ENCODE data around the gene NFYC. TPM values are rescaled to one million over a fixed set of nuclear protein-coding genes. Genes with fewer than 3 reads are reported as not detected.

The NFYC gene
- total RNA-seq, 4 donors from 2014 or later, result 31.8 to 63.3 (median 44.0) TPM

DNA sequence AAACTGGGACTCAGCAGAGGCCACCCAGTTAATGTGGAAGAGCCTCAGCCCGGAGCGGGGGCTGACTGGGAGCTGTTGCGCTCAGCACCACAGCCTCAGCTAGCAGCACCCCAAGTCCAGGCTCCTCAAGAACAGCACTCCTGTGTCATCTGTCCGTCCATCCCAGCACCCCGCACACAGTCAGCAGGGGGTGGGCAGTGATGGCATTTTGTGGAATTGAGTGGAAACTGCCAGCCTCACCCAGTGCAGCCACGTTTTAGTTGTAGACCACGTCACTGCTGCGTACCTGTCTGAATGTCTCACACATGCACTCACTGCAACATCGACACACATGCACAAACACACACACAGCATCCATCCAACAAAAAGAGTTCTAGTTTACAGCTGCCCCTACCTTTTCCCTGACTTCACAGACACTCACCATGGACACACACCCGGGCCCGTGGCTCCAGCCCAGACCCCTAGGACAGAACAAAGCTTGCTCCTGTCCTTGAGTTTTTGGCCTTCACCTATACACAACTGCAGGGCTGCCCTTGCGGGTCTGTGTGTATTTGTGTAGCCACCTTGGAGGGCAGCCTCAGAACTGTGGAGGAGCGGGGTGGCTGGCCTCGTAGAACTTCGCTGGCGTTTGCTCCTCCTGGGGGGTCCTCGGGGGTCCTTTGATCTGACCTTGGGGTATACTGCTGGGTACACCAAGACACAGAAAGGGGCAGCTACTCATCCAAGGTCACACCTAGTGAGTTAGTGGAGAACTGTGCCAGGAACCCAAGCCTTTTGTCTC lies 97.2 kb downstream of the NFYC start:
- TF ChIP-seq, protein P1, sequence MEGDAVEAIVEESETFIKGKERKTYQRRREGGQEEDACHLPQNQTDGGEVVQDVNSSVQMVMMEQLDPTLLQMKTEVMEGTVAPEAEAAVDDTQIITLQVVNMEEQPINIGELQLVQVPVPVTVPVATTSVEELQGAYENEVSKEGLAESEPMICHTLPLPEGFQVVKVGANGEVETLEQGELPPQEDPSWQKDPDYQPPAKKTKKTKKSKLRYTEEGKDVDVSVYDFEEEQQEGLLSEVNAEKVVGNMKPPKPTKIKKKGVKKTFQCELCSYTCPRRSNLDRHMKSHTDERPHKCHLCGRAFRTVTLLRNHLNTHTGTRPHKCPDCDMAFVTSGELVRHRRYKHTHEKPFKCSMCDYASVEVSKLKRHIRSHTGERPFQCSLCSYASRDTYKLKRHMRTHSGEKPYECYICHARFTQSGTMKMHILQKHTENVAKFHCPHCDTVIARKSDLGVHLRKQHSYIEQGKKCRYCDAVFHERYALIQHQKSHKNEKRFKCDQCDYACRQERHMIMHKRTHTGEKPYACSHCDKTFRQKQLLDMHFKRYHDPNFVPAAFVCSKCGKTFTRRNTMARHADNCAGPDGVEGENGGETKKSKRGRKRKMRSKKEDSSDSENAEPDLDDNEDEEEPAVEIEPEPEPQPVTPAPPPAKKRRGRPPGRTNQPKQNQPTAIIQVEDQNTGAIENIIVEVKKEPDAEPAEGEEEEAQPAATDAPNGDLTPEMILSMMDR (IDR thresholded peaks at IDR 0.05), result no peak
- no peak for TF ChIP-seq POLR2A (IDR thresholded peaks at IDR 0.05)
- Histone ChIP-seq H3K4me1 (peaks cover 0 to 3% of the 10 kb centered on the region in 2 donors), H3K4me3 (no peak overlapping the region), H3K27ac (peak overlapping the region; percentile 33 to 70), H3K36me3 (no peaks in the 10 kb centered on the region), H3K27me3 (no peaks in the 10 kb centered on the region), H3K9me3 (no peaks in the 10 kb centered on the region)
- intact Hi-C loops (cut with DNase I; ENCODE audit: low total_unique reads), result no loop called here
- no peak for DNase-seq

DNA sequence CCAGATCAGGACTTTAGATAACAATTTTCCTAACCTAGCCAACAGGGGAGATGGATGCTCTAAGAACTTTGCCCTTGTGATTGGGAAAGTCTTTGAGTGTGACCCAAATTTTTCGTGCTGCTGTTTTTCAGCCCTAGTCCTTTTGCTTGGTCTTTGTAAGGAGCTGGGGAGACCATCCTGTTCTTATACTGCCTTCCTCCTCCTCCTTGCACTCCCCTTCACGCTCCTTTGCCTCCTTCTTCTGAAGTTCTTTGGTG lies 97.8 kb downstream of the NFYC start:
- TF ChIP-seq POLR2A (IDR thresholded peaks at IDR 0.05), result no peak
- TF ChIP-seq, protein P1 (IDR thresholded peaks at IDR 0.05), result no peak
- peak overlapping the region; percentile 57 to 70 for H3K27ac ChIP-seq

DNA sequence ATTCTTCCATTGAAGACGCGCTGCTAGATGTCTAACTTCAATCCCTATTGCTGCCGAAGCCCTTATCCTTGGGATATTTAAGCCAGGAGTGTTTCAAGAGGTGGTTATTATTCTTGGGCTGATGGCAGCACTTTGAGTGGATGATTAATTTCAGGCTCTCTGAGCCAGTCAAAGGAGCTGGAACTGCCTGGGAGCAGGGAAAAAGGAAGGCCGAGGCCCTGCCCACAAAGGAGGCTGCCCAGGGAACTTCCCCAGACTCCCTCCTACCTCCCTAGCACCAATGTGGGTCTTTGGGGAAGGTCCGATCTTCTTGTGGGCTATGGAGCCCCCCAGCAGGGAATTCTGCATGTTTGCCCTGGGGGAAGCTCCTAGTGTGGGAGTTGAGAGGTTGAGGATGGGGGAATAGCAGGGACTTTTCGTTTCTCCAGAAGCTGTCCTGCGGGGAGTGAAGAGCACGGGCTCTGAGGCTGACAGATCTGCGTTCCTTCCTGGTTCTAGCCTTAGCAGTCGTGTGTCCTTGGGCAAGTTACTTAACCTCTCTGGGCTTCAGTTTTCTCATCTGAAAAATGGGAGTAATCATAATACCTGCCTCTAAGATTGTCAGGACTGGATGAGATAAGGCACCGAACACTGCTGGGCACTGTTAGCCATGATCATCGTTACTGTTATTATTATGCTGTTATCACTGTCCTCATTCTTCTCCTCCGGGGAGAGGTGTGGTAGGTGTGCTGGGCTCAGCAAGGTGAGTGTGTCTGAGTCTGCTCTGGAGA lies 98.3 kb downstream of the NFYC start:
- intact Hi-C loops (cut with DNase I; ENCODE audit: low total_unique reads), result no loop called here
- TF ChIP-seq, protein P1 (IDR thresholded peaks at IDR 0.05), result no peak
- TF ChIP-seq POLR2A (IDR thresholded peaks at IDR 0.05), result no peak
- no peaks in the 10 kb centered on the region for H3K27me3 ChIP-seq
- no peaks in the 10 kb centered on the region for H3K9me3 ChIP-seq
- DNase-seq, result no peak
- H3K27ac ChIP-seq, result peak overlapping the region; percentile 57 to 70
- H3K36me3 ChIP-seq, result no peaks in the 10 kb centered on the region
- H3K4me1 ChIP-seq, result peaks cover 0 to 3% of the 10 kb centered on the region in 2 donors
- no peak overlapping the region for H3K4me3 ChIP-seq

More for the DNA sequence above, 97.8 kb downstream of the NFYC start:
- Histone ChIP-seq H3K4me1 (peaks cover 0 to 3% of the 10 kb centered on the region in 2 donors), H3K36me3 (no peaks in the 10 kb centered on the region), H3K9me3 (no peaks in the 10 kb centered on the region), H3K4me3 (no peak overlapping the region), H3K27me3 (no peaks in the 10 kb centered on the region)
- intact Hi-C loops (cut with DNase I; ENCODE audit: low total_unique reads), result no loop called here
- DNase-seq, result no peak

DNA sequence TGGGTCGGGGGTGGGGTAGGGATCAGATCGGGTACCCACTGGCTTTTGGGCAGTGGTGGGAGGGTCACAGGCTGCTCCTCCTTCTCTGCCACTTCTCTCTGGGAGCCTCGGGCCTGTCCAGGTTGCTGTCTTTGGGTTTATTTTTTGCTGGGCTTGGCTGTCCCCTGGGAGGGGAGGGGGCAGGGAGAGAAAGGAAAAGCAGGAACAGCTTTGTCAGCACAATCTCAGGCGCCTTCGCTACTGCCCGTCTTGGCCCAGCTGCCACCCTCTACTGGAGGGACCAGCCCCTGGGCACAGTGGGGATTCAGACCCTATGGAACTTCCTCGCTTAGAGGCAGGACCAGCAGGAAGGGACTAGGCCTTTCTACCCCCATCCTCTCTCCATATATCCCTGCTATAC lies 100.5 kb downstream of the NFYC start:
- Histone ChIP-seq H3K4me1 (peaks cover 3 to 5% of the 10 kb centered on the region in 2 donors), H3K27me3 (no peaks in the 10 kb centered on the region), H3K9me3 (no peaks in the 10 kb centered on the region), H3K36me3 (no peaks in the 10 kb centered on the region), H3K4me3 (no peak overlapping the region), H3K27ac (peak overlapping the region; percentile 57 to 70)
- TF ChIP-seq, protein P1 (IDR thresholded peaks at IDR 0.05), result no peak
- no peak for TF ChIP-seq POLR2A (IDR thresholded peaks at IDR 0.05)
- no peak for DNase-seq
- intact Hi-C loops (cut with DNase I; ENCODE audit: low total_unique reads), result no loop called here

DNA sequence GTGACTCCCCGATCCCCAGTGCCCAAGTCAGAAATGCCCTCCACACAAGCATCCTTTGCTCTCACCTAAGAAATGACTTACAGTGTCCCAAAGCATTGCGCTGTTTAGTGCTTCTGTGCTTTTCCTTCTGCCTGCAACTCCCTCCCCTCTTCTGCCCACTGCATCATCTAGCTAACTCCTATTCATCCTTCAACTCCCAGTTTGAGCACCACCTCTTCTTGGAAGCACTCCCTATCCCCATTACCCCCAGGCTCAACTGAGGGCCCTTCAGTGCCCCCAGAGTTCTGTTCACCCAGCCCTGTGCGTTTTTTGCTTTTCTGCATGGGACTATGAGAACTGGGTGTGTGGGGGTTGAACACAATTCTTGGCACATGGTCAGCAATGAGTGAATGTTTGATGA lies 102.1 kb downstream of the NFYC start:
- no peak for DNase-seq
- TF ChIP-seq, protein P1 (IDR thresholded peaks at IDR 0.05), result no peak
- TF ChIP-seq POLR2A (IDR thresholded peaks at IDR 0.05), result no peak
- Histone ChIP-seq H3K27ac (no peak overlapping the region), H3K4me1 (peaks cover 3 to 5% of the 10 kb centered on the region in 2 donors), H3K36me3 (no peaks in the 10 kb centered on the region), H3K9me3 (no peaks in the 10 kb centered on the region), H3K4me3 (no peak overlapping the region), H3K27me3 (no peaks in the 10 kb centered on the region)
- intact Hi-C loops (cut with DNase I; ENCODE audit: low total_unique reads), result no loop called here

Data from uterus (tissue), 4 donors.